Keratinocyte (primary cell): Measurements from ENCODE around the gene CTIF. TPM values are rescaled to one million over a fixed set of nuclear protein-coding genes. Genes with fewer than 3 reads are reported as not detected.

ENCODE experiments used
- DNase-seq: peaks from one replicate; pipeline ENCODE4 v3.0.0-alpha.2; 2011; ENCODE audit warnings: low read depth, missing footprints, low spot score
- FAIRE-seq: peaks from 2 replicates; lab custom pipeline; 2011; peaks lifted over from hg19 to GRCh38; lab: Jason Lieb, UNC
- H2AFZ ChIP-seq: 2 replicates; pipeline ENCODE4 v1.6.0; 2012; ENCODE audit warnings: low read length, control low read depth, inconsistent platforms; ENCODE audit not compliant: control insufficient read depth
- H3K27ac ChIP-seq: 2 replicates; pipeline ENCODE4 v1.5.1; 2011; ENCODE audit warnings: low read length; ENCODE audit not compliant: control insufficient read depth, insufficient read depth
- H3K27me3 ChIP-seq: 3 replicates; pipeline ENCODE4 v1.6.0; 2011; ENCODE audit warnings: low read length; ENCODE audit not compliant: control insufficient read depth, insufficient read depth; ENCODE audit errors: extremely low read depth
- H3K36me3 ChIP-seq, 2 experiments: 2 replicates in 1 of 2; 3 replicates in 1 of 2; pipeline ENCODE4 v1.5.1; 2011; ENCODE audit warnings: low read length in 2 of 2, mild to moderate bottlenecking in 1 of 2; ENCODE audit not compliant: control insufficient read depth in 2 of 2, insufficient read depth in 2 of 2; ENCODE audit errors: extremely low read depth in 1 of 2
- H3K4me1 ChIP-seq: 3 replicates; pipeline ENCODE4 v1.5.1; 2011; ENCODE audit warnings: low read length; ENCODE audit not compliant: control insufficient read depth, insufficient read depth; ENCODE audit errors: extremely low read depth
- H3K4me2 ChIP-seq: 3 replicates; pipeline ENCODE4 v1.6.0; 2011; ENCODE audit warnings: low read depth, low read length; ENCODE audit not compliant: control insufficient read depth, insufficient read depth; ENCODE audit errors: extremely low read depth
- H3K4me3 ChIP-seq, 3 experiments: fragments of 200-600 bp in 1 of 3; sonication (generic) in 1 of 3; 2 replicates in 2 of 3; 3 replicates in 1 of 3; pipeline ENCODE4 v1.5.1; 2011 to 2016; ENCODE audit warnings: low read length in 3 of 3, mild to moderate bottlenecking in 3 of 3, control low read depth in 2 of 3, inconsistent platforms in 1 of 3, low read depth in 1 of 3, mixed read lengths in 1 of 3, mixed run types in 1 of 3, moderate library complexity in 1 of 3; ENCODE audit not compliant: control insufficient read depth in 2 of 3, insufficient read depth in 2 of 3; ENCODE audit errors: extremely low read depth in 1 of 3
- H3K79me2 ChIP-seq: 2 replicates; pipeline ENCODE4 v1.6.0; 2012; ENCODE audit warnings: low read length; ENCODE audit not compliant: control insufficient read depth, insufficient read depth
- H3K9ac ChIP-seq: 3 replicates; pipeline ENCODE4 v1.6.0; 2011; ENCODE audit warnings: low read length; ENCODE audit not compliant: control insufficient read depth, insufficient read depth; ENCODE audit errors: extremely low read depth
- H3K9me1 ChIP-seq: 3 replicates; pipeline ENCODE4 v1.6.0; 2011; ENCODE audit warnings: low read length; ENCODE audit not compliant: control insufficient read depth, insufficient read depth; ENCODE audit errors: extremely low read depth
- H3K9me3 ChIP-seq: 2 replicates; pipeline ENCODE4 v1.5.1; 2012; ENCODE audit warnings: low read depth, low read length; ENCODE audit not compliant: control insufficient read depth
- H4K20me1 ChIP-seq: 3 replicates; pipeline ENCODE4 v1.6.0; 2011; ENCODE audit warnings: low read length; ENCODE audit not compliant: control insufficient read depth, insufficient read depth; ENCODE audit errors: extremely low read depth
- CTCF ChIP-seq, 3 experiments: IDR thresholded peaks in 1 of 3; conservative IDR thresholded peaks in 1 of 3; optimal IDR thresholded peaks in 1 of 3; 2 replicates in 2 of 3; 3 replicates in 1 of 3; pipeline versions ENCODE3 to v1.5.1; 2011; ENCODE audit warnings: low read length in 3 of 3, mild to moderate bottlenecking in 3 of 3, moderate library complexity in 2 of 3, control low read depth in 1 of 3, inconsistent platforms in 1 of 3; ENCODE audit not compliant: insufficient read depth in 2 of 3; ENCODE audit errors: extremely low read depth in 1 of 3
- EZH2 ChIP-seq: IDR thresholded peaks from one replicate; pipeline ENCODE4 v1.6.1; 2012; ENCODE audit warnings: inconsistent platforms, mild to moderate bottlenecking, low read length, moderate library complexity
- dilution Hi-C: fragments of 300-500 bp; cut with MboI; formaldehyde crosslinking; loops from one replicate; pipeline ENCODE4 v1.7.0; 2020; ENCODE audit warnings: low sequenced_read_pairs; ENCODE audit not compliant: extremely low pct_ligation_motif_present
- polyA plus RNA-seq, 5 experiments: library from polyadenylated mRNA; depleted of rRNA in 3 of 5; stranded (reverse) in 3 of 5; stranded (forward) in 1 of 5; unstranded in 1 of 5; fragments of >200 nt; gene quantifications; 1 replicate in 1 of 5; 2 replicates in 3 of 5; 3 replicates in 1 of 5; pipeline versions ENCODE4 v1.2.1 to v1.2.3, GENCODE V29; 2011 to 2012; ENCODE audit warnings: missing spikeins in 2 of 5, low read depth in 1 of 5, low replicate concordance in 1 of 5

Gene CTIF
- polyA plus RNA-seq, 1 donor (not counting 4 experiments of a cell fraction or from before 2014, with no cell fraction given), result 15.0 TPM

- no peak overlapping the region for H2AFZ ChIP-seq
- H3K79me2 ChIP-seq, result no peaks in the 10 kb centered on the region
- dilution Hi-C loops, result no loop called here
- H3K27me3 ChIP-seq, result no peaks in the 10 kb centered on the region
- DNase-seq (no peak), FAIRE-seq (no peak)
- TF ChIP-seq EZH2 (no peak), CTCF (optimal IDR thresholded peaks at IDR 0.05 in 1 of 3, IDR thresholded peaks at IDR 0.05 in 1 of 3, conservative IDR thresholded peaks at IDR 0.05 in 1 of 3; ENCODE audit: extremely low read depth in 1 of 3, insufficient read depth in 2 of 3, low read length in 3 of 3) (no peak)
- peaks cover 12% of the 10 kb centered on the region in 2 experiments for H3K36me3 ChIP-seq
- no peaks in the 10 kb centered on the region for H4K20me1 ChIP-seq
- no peaks in the 10 kb centered on the region for H3K4me1 ChIP-seq
- H3K9me3 ChIP-seq, result no peaks in the 10 kb centered on the region
- no peak overlapping the region for H3K4me2 ChIP-seq
- no peak overlapping the region for H3K9ac ChIP-seq
- H3K27ac ChIP-seq, result no peak overlapping the region
- H3K4me3 ChIP-seq, result no peak overlapping the region
- H3K9me1 ChIP-seq, result no peaks in the 10 kb centered on the region
These were observed 320.8 kb downstream of the CTIF start for GRCh38 chr18:48859311-48860268.

GRCh38 chr18:48860269-48861180, 321.7 kb downstream of the CTIF start:
- Histone ChIP-seq H3K9me1 (no peaks in the 10 kb centered on the region), H2AFZ (no peak overlapping the region), H3K27ac (no peak overlapping the region), H3K9ac (no peak overlapping the region), H3K4me1 (no peaks in the 10 kb centered on the region), H3K9me3 (no peaks in the 10 kb centered on the region), H3K36me3 (peaks cover 12% of the 10 kb centered on the region in 2 experiments), H4K20me1 (no peaks in the 10 kb centered on the region), H3K79me2 (no peaks in the 10 kb centered on the region), H3K4me2 (no peak overlapping the region), H3K27me3 (no peaks in the 10 kb centered on the region), H3K4me3 (no peak overlapping the region)
- FAIRE-seq (no peak), DNase-seq (no peak)
- no peak for TF ChIP-seq CTCF (optimal IDR thresholded peaks at IDR 0.05 in 1 of 3, IDR thresholded peaks at IDR 0.05 in 1 of 3, conservative IDR thresholded peaks at IDR 0.05 in 1 of 3; ENCODE audit: extremely low read depth in 1 of 3, insufficient read depth in 2 of 3, low read length in 3 of 3)
- TF ChIP-seq EZH2, result no peak
- dilution Hi-C loops, result no loop called here
